Astrocyte of the hippocampus (primary cell): ENCODE measurements around the gene GFI1.
A peak's percentile ranks its signal among the peaks of the same experiment; 100 is the strongest.
"Not testable (repeated sequence)": the region's sequence is repeated elsewhere in the genome, so short reads cannot be mapped to it uniquely, and the experiment has no call there.

Experiments
- DNase-seq: peaks from one replicate; pipeline ENCODE4 v3.0.0; 2011; ENCODE audit warnings: low read depth, low spot score

Gene GFI1

GRCh38 chr1:92465256-92465647 lies 21.5 kb downstream of the GFI1 start:
- DNase-seq = no peak

DNA sequence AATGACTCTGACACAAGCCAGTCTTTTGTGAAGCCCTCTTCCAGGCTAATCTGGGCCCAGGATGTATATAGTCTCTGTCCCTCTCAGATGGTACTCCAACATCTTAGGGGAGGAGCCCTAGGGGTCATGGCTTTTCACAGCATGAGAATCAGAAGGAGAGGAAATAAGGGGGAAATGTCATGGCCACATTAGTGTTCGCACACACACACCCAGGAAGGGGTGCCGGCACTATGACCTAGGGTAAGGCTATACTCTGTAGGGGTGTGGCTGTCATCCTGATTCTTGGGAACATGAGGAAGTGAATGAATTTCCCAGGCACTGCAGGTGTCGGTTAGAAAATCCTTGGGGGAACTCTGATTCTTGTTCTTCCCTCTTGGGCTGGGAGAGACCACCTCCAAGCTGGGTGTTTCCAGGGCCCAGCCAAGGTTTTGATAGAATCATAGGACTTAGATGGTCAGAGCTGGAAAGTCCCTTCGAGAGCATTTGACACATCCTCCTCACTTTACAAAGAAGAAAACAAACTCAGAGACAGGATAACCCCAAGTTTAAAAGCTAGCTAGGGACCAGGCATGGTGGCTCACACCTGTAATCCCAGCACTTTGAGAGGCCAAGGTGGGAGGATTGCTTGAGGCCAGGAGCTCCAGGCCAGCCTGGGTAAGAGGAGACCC lies 22.0 kb downstream of the GFI1 start:
- no peak for DNase-seq

- no peak for DNase-seq
Observed at GRCh38 chr1:92461364-92462097, 25.2 kb downstream of the GFI1 start.

DNA sequence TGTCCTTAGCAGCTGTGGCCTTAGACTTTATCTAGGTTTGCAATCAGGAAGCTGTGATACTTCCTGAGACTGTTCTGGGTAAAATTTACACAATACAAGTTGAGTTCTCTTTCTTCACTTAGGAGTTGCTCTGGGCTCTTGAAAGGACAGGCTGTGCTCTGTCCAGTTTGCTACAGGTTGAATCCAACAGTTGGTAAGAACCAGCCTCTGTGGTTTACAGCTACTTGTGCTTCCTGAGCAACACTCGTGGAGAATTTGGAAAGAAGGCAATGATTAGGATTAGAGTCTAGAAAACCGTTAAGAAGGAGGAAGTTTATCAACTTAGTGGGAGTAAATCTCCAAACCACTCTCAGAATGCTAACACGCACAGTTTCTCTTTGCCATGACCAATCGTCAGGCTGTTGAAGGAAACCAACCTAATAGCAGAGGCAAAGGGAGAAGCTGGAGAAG lies 26.8 kb downstream of the GFI1 start:
- DNase-seq = no peak

- DNase-seq = no peak
Observed at GRCh38 chr1:92458146-92458545, 28.6 kb downstream of the GFI1 start.

- DNase-seq = no peak
Observed at GRCh38 chr1:92447976-92448375, 38.7 kb downstream of the GFI1 start.

GRCh38 chr1:92447033-92447681 lies 39.6 kb downstream of the GFI1 start:
- no peak for DNase-seq

DNA sequence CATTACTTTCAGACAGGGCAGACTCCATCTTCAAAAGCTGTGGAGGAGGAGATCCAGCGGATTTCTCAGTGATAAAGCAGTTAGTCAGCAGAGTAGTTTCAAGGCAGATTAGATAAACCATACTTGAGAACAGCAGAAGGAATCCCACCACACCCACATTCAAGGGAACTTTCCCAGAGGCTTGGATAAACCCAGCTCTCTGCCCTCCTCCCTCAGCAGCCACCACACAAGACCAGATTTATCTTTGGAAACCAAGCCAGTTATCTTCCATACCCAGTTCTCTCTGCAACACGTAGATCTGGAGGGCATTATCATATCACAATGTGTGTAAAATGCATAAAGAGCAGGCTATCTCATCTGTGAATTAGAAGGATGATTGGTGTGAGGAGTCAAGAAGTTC lies 40.2 kb downstream of the GFI1 start:
- no peak for DNase-seq

GRCh38 chr1:92445865-92446264 lies 40.9 kb downstream of the GFI1 start:
- DNase-seq = no peak

DNA sequence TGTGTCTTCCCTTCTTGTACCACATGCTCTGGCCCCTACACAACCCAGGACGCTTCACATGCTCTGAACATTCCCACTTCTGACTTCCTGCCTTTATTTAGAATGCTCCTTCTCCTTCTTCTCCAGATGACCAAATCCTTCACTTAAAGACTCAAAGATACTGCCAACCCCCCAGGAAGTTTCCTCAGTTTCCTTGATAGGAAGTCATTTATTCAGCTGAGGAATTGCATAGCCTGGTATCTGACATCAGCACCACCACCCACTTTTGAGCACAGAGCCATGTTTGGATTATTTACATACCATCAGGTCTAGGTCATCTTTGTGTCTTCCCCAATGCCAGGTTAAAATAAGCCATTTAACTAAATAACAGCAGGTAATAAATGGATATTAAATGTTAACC lies 42.4 kb downstream of the GFI1 start:
- DNase-seq = peak; percentile 36

- no peak for DNase-seq
Observed at GRCh38 chr1:92443893-92444292, 42.8 kb downstream of the GFI1 start.

DNA sequence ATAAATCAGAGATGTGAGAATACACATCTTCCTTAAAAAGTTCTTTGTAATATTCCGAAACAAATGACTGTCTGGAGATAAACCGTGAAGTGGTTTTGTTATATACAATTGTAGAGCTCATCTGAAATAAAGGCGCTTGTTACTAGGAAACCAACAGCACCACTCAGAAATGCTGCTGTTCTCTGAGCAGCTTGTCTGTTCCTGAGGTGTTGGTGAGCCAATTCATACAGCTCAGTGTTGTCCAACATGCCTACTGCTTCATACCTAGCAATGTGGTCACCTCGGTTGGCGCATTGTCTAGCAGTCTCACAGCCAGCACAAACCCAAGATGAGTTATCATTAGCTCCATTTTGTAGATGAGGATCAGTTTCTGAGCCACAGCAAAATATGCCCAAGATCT lies 44.4 kb downstream of the GFI1 start:
- no peak for DNase-seq

DNA sequence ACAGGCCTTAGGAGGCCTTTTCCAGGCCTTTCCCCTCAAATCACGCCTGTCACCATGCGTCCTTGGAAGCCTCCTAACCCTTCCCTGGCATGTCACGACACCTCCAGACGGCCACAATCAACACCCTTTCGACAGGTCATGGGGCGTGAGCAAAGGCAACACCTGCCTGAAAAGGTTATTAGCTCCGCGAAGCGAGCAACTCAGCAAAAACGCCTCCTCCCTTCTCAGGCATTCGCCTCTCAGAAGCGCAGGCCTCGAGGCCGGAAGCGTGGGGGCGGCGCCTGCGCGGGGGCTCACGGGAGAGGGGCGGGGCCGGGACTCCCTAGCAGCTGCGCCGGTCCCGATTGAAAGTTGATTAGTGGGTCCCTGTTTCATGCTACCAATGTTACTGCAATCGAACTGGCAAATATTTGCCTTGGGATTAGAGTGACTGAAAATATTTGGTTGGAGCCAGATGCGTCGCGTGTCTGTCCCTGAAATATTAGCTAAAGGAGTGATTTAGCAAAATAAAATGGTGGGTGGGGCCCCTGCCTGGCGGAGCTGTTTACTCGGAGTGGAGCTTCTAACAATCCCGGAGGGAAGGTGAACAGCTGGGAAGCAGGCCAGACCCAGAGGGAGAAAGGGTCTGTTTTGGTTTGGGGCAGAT lies 44.9 kb downstream of the GFI1 start:
- DNase-seq = no peak

GRCh38 chr1:92441316-92441696 lies 45.4 kb downstream of the GFI1 start:
- DNase-seq = no peak

DNA sequence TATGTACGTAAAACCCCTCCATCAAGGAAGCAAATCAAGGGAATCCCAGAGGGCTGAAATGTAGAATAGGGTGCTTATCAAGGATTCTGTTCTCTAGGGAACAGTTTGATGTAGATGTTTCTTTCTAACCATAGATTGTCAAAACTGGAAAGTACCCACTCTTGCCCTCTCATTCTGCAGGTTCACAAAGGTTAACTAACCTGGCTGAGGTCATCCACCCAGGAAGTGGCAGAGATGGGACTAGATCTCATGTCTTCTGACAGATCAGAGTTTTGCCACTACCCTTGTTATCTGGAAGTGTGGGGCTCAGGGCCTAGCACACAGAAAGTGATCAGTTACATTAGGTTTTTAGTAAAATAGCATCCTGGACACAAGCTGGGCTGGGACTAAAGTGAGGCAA lies 47.4 kb downstream of the GFI1 start:
- no peak for DNase-seq

- not testable (repeated sequence) for DNase-seq
Observed at GRCh38 chr1:92434572-92434971, 52.2 kb downstream of the GFI1 start.

- no peak for DNase-seq
Observed at GRCh38 chr1:92430030-92430429, 56.7 kb downstream of the GFI1 start.

DNA sequence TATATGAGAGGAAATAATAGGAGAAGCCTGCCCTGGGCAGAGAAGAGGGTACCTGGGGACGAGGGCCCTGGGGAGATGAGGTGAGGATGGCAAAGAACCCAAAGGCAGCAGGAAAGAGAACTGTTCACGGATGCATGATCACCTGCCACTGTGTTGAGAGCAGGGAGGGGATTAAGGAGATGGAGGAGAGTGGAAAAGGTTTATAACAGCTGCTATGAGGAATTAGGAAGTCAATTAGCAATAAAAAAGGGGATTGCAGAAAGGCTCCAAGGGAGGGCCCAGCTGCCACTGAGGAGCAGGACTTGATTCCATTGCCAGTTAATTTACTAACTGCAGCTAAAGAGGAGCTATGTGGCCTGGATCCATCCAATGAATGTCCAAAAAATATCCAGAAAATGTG lies 61.1 kb downstream of the GFI1 start:
- DNase-seq = no peak
